ENCODE measurements around the gene C16orf46.
"Not testable (repeated sequence)": the region's sequence is repeated elsewhere in the genome, so short reads cannot be mapped to it uniquely, and the experiment has no call there.

GRCh38 chr16:81109274-81109673 is 32.2 kb upstream of the C16orf46 start:
- TF ChIP-seq POLR2A, CTCF (IDR thresholded peaks at IDR 0.05): not testable (repeated sequence)

All from Peyer's patch (tissue), 4 donors.